H9 (cell line): ENCODE results near the gene TOR1B. TPM values are rescaled to one million over a fixed set of nuclear protein-coding genes. Genes with fewer than 3 reads are reported as not detected.
A peak's percentile ranks its signal among the peaks of the same experiment; 100 is the strongest.

Source experiments
- DNase-seq: peaks from one replicate; pipeline ENCODE4 v3.0.0-alpha.2; 2017
- H2AFZ ChIP-seq: one replicate; pipeline ENCODE4 v1.6.1; 2013; ENCODE audit warnings: mild to moderate bottlenecking, low read length, control low read depth, moderate library complexity
- H2AK5ac ChIP-seq: 2 replicates; pipeline ENCODE4 v1.6.1; 2013; ENCODE audit warnings: low read length, control low read depth, mixed read lengths; ENCODE audit not compliant: insufficient read length
- H2BK120ac ChIP-seq: one replicate; pipeline ENCODE4 v1.6.1; 2013; ENCODE audit warnings: low read depth, mild to moderate bottlenecking, low read length, control low read depth, inconsistent platforms; ENCODE audit not compliant: poor library complexity, severe bottlenecking
- H2BK12ac ChIP-seq: 2 replicates; pipeline ENCODE4 v1.6.1; 2013; ENCODE audit warnings: low read length, control low read depth, mixed read lengths, low read depth; ENCODE audit not compliant: insufficient read length
- H2BK15ac ChIP-seq: 2 replicates; pipeline ENCODE4 v1.6.1; 2013; ENCODE audit warnings: low read depth, low read length, control low read depth
- H2BK20ac ChIP-seq: one replicate; pipeline ENCODE4 v1.6.1; 2013; ENCODE audit warnings: low read depth, mild to moderate bottlenecking, low read length, control low read depth, inconsistent platforms; ENCODE audit not compliant: poor library complexity, severe bottlenecking
- H2BK5ac ChIP-seq: 2 replicates; pipeline ENCODE4 v1.6.1; 2013; ENCODE audit warnings: low read length, control low read depth, mixed read lengths; ENCODE audit not compliant: insufficient read length
- H3K14ac ChIP-seq: 2 replicates; pipeline ENCODE4 v1.6.1; 2013; ENCODE audit warnings: low read length, control low read depth; ENCODE audit not compliant: insufficient read depth
- H3K18ac ChIP-seq: 2 replicates; pipeline ENCODE4 v1.6.1; 2013; ENCODE audit warnings: low read depth, mild to moderate bottlenecking, mixed read lengths, low read length, control low read depth; ENCODE audit not compliant: insufficient read length
- H3K23ac ChIP-seq: 2 replicates; pipeline ENCODE4 v1.6.1; 2013; ENCODE audit warnings: low read length, control low read depth, mixed read lengths, low read depth; ENCODE audit not compliant: insufficient read length
- H3K23me2 ChIP-seq: 2 replicates; pipeline ENCODE4 v1.6.1; 2013; ENCODE audit warnings: low read depth, mild to moderate bottlenecking, mixed read lengths, low read length, control low read depth; ENCODE audit not compliant: insufficient read length, poor library complexity, severe bottlenecking
- H3K27ac ChIP-seq: 2 replicates; pipeline ENCODE4 v1.5.1; 2013; ENCODE audit warnings: low read length, control low read depth, mixed read lengths, low read depth; ENCODE audit not compliant: insufficient read length
- H3K27me3 ChIP-seq: 2 replicates; pipeline ENCODE4 v1.6.1; 2013; ENCODE audit warnings: low read length, control low read depth, inconsistent platforms; ENCODE audit not compliant: insufficient read depth
- H3K4ac ChIP-seq: 2 replicates; pipeline ENCODE4 v1.6.1; 2013; ENCODE audit warnings: low read depth, mild to moderate bottlenecking, control low read depth, inconsistent platforms, low read length, moderate library complexity
- H3K4me1 ChIP-seq: 2 replicates; pipeline ENCODE4 v1.6.1; 2013; ENCODE audit warnings: low read length, control low read depth, inconsistent platforms; ENCODE audit not compliant: insufficient read depth
- H3K4me2 ChIP-seq: 2 replicates; pipeline ENCODE4 v1.6.1; 2013; ENCODE audit warnings: low read length, control low read depth, mixed read lengths; ENCODE audit not compliant: insufficient read length, insufficient read depth
- H3K56ac ChIP-seq: 2 replicates; pipeline ENCODE4 v1.6.1; 2013; ENCODE audit warnings: low read depth, mild to moderate bottlenecking, mixed read lengths, low read length, control low read depth; ENCODE audit not compliant: insufficient read length
- H3K79me1 ChIP-seq: 2 replicates; pipeline ENCODE4 v1.6.1; 2013; ENCODE audit warnings: low read depth, mild to moderate bottlenecking, moderate library complexity, low read length, control low read depth, inconsistent platforms; ENCODE audit not compliant: insufficient read depth, poor library complexity, severe bottlenecking
- H3K79me2 ChIP-seq: 2 replicates; pipeline ENCODE4 v1.6.1; 2013; ENCODE audit warnings: low read length, control low read depth, inconsistent platforms; ENCODE audit not compliant: insufficient read depth
- H3K9ac ChIP-seq: 2 replicates; pipeline ENCODE4 v1.6.1; 2013; ENCODE audit warnings: low read length, control low read depth, mixed read lengths; ENCODE audit not compliant: insufficient read length; ENCODE audit errors: extremely low read depth
- H3K9me3 ChIP-seq: one replicate; pipeline ENCODE4 v1.6.1; 2013; ENCODE audit warnings: low read depth, low read length, inconsistent platforms; ENCODE audit not compliant: control insufficient read depth
- H3T11ph ChIP-seq: one replicate; pipeline ENCODE4 v1.6.1; 2013; ENCODE audit warnings: mild to moderate bottlenecking, low read length, control low read depth, inconsistent platforms
- H4K20me1 ChIP-seq: one replicate; pipeline ENCODE4 v1.6.1; 2013; ENCODE audit not compliant: control insufficient read depth, insufficient read length, insufficient read depth
- H4K5ac ChIP-seq: 2 replicates; pipeline ENCODE4 v1.6.1; 2013; ENCODE audit warnings: low read depth, mild to moderate bottlenecking, mixed read lengths, low read length, control low read depth; ENCODE audit not compliant: insufficient read length
- H4K8ac ChIP-seq: replicated peaks from 2 replicates; pipeline ENCODE4 v1.6.1; 2013; ENCODE audit warnings: low read length, control low read depth, mixed read lengths, low read depth; ENCODE audit not compliant: insufficient read length
- H4K91ac ChIP-seq: 2 replicates; pipeline ENCODE4 v1.6.1; 2013; ENCODE audit warnings: low read depth, mild to moderate bottlenecking, moderate library complexity, mixed read lengths, low read length, control low read depth; ENCODE audit not compliant: insufficient read length
- H3K27ac Mint-ChIP-seq, 3 experiments: 2 replicates in 2 of 3; 3 replicates in 1 of 3; pipeline ENCODE4 v1.8.0; 2020 to 2021; ENCODE audit warnings: mixed read lengths in 3 of 3, mild to moderate bottlenecking in 1 of 3, moderate library complexity in 1 of 3
- H3K27me3 Mint-ChIP-seq: 2 replicates; pipeline ENCODE4 v1.8.0; 2021; ENCODE audit warnings: low read depth, mild to moderate bottlenecking, moderate library complexity, mixed read lengths
- H3K36me3 Mint-ChIP-seq, 3 experiments: 2 replicates in 2 of 3; 3 replicates in 1 of 3; pipeline ENCODE4 v1.8.0; 2020 to 2021; ENCODE audit warnings: low read depth in 3 of 3, mixed read lengths in 3 of 3; ENCODE audit not compliant: insufficient read depth in 1 of 3
- H3K4me1 Mint-ChIP-seq, 2 experiments: 2 replicates each; pipeline ENCODE4 v1.8.0; 2020; ENCODE audit warnings: mixed read lengths in 2 of 2
- H3K4me3 Mint-ChIP-seq, 2 experiments: 2 replicates in 1 of 2; 3 replicates in 1 of 2; pipeline ENCODE4 v1.8.0; 2020 to 2021; ENCODE audit warnings: mild to moderate bottlenecking in 2 of 2, mixed read lengths in 2 of 2, moderate library complexity in 1 of 2
- H3K9me3 Mint-ChIP-seq, 2 experiments: 2 replicates in 1 of 2; 3 replicates in 1 of 2; pipeline ENCODE4 v1.8.0; 2020; ENCODE audit warnings: mild to moderate bottlenecking in 2 of 2, mixed read lengths in 2 of 2, moderate library complexity in 1 of 2
- CTCF ChIP-seq: fragments of 200-600 bp; sonication (generic); conservative IDR thresholded peaks from 3 replicates; pipeline ENCODE4 v1.8.0; 2021; ENCODE audit warnings: antibody characterized with exemption, mild to moderate bottlenecking
- WGBS: extraction: QIAGEN DNeasy Blood & Tissue Kit; methylation state at CpG from one replicate; pipeline ENCODE4 v1.1.7; 2013; ENCODE audit warnings: missing lambda C conversion rate, low lambda C conversion rate, mixed read lengths; ENCODE audit not compliant: insufficient read length; ENCODE audit errors: extremely low coverage; 5-methylcytosine and 5-hydroxymethylcytosine counted together
- total RNA-seq: library from RNA; stranded (reverse); gene quantifications from 2 replicates; pipeline ENCODE4 v1.2.1, GENCODE V29; 2021

Gene TOR1B
- total RNA-seq, 1 experiment from 2014 or later: 18.1 TPM

- no CpG with 5 or more reads among the region's 19 CpGs for WGBS
Observed at GRCh38 chr9:129835860-129836223, 32.9 kb downstream of the TOR1B start.

More at GRCh38 chr9:129835860-129836223, 32.9 kb downstream of the TOR1B start:
- Histone ChIP-seq H3K23ac (no peak overlapping the region), H3K9me3 (no peaks in the 10 kb centered on the region), H2BK120ac (no peak overlapping the region), H4K20me1 (no peaks in the 10 kb centered on the region), H2AK5ac (no peak overlapping the region), H2BK15ac (no peak overlapping the region), H3K27ac (no peak overlapping the region), H3K14ac (no peak overlapping the region), H3K27me3 (no peaks in the 10 kb centered on the region), H2BK20ac (no peak overlapping the region), H3T11ph (no peak overlapping the region), H2BK5ac (no peak overlapping the region), H3K79me1 (no peaks in the 10 kb centered on the region), H3K79me2 (no peaks in the 10 kb centered on the region; the same call in 1 of the 2 replicates), H2AFZ (no peak overlapping the region), H3K56ac (no peak overlapping the region), H4K5ac (no peak overlapping the region), H3K9ac (no peak overlapping the region), H3K4me1 (peaks cover 6% of the 10 kb centered on the region; the same call in 1 of the 2 replicates), H2BK12ac (no peak overlapping the region), H3K23me2 (peaks cover 10% of the 10 kb centered on the region), H3K4me2 (peak overlapping the region; percentile 50), H4K91ac (no peak overlapping the region), H3K18ac (no peak overlapping the region), H3K4ac (no peak overlapping the region), H4K8ac (no peak overlapping the region)
- no peak for DNase-seq
- Mint-ChIP-seq H3K4me1 (peaks cover 41 to 46% of the 10 kb centered on the region in 2 experiments), H3K27ac (peak overlapping the region; percentile 84 to 94 (median 87); a peak in 6 of 7 replicates), H3K36me3 (peaks cover 8 to 21% (median 19%) of the 10 kb centered on the region in 3 experiments), H3K9me3 (no peaks in the 10 kb centered on the region; a peak in 1 of 5 replicates), H3K27me3 (no peaks in the 10 kb centered on the region; the same call in 1 of the 2 replicates), H3K4me3 (peak overlapping the region; percentile 95 to 99)
- no peak for TF ChIP-seq CTCF
